Muscle of back (tissue), 13 donors: Measurements from ENCODE around the gene RAB5IF. TPM values are rescaled to one million over a fixed set of nuclear protein-coding genes. Genes with fewer than 3 reads are reported as not detected.
"Not testable (repeated sequence)": the region's sequence is repeated elsewhere in the genome, so short reads cannot be mapped to it uniquely, and the experiment has no call there.

Experiments
- DNase-seq, 3 donors: peaks; one replicate each; pipeline versions ENCODE4 v3.0.0 to v3.0.0-alpha.2; 2013
- long read RNA-seq, 9 donors: transcript quantifications; one replicate each; lab custom pipeline, GENCODE V29; 2026
- polyA plus RNA-seq, 10 donors: library from polyadenylated mRNA; unstranded; fragments of 120-200 nt; gene quantifications; one replicate each; pipeline ENCODE4 v1.2.1, GENCODE V29; 2013; ENCODE audit not compliant: insufficient read length in 10 of 10

The RAB5IF gene
- polyA plus RNA-seq: 10 to 100 TPM; 33.3 to 46.9 (median 42.2) TPM
- long read RNA-seq, donor 1, transcript RAB5IF-202 (4 exons, 1,114 nt): major isoform, 33 of 36 reads
- long read RNA-seq, donor 1, partial matches to known transcripts: 0 of 36 reads
- long read RNA-seq, donor 1, other reads (novel, unspliced or antisense): 0 of 36 reads
- long read RNA-seq, donor 2, transcript RAB5IF-202 (4 exons, 1,114 nt): major isoform, 23 of 24 reads
- long read RNA-seq, donor 2, partial matches to known transcripts: 0 of 24 reads
- long read RNA-seq, donor 2, other reads (novel, unspliced or antisense): 0 of 24 reads
- long read RNA-seq, donor 3: 0 reads
- long read RNA-seq, donor 4, transcript RAB5IF-202 (4 exons, 1,114 nt): major isoform, 12 of 22 reads
- long read RNA-seq, donor 4, partial matches to known transcripts: 8 of 22 reads
- long read RNA-seq, donor 4, other reads (novel, unspliced or antisense): 0 of 22 reads
- long read RNA-seq, donor 5, transcript RAB5IF-202 (4 exons, 1,114 nt): major isoform, 30 of 38 reads
- long read RNA-seq, donor 5, partial matches to known transcripts: 0 of 38 reads
- long read RNA-seq, donor 5, other reads (novel, unspliced or antisense): 0 of 38 reads
- long read RNA-seq, donor 6, transcript RAB5IF-202 (4 exons, 1,114 nt): major isoform, 47 of 61 reads
- long read RNA-seq, donor 6, partial matches to known transcripts: 7 of 61 reads
- long read RNA-seq, donor 6, other reads (novel, unspliced or antisense): 0 of 61 reads
- long read RNA-seq, donor 7, transcript RAB5IF-202 (4 exons, 1,114 nt): major isoform, 25 of 26 reads
- long read RNA-seq, donor 7, partial matches to known transcripts: 0 of 26 reads
- long read RNA-seq, donor 7, other reads (novel, unspliced or antisense): 0 of 26 reads
- long read RNA-seq, donor 8, transcript RAB5IF-202 (4 exons, 1,114 nt): major isoform, 21 of 21 reads
- long read RNA-seq, donor 8, partial matches to known transcripts: 0 of 21 reads
- long read RNA-seq, donor 8, other reads (novel, unspliced or antisense): 0 of 21 reads
- long read RNA-seq, donor 9, transcript RAB5IF-202 (4 exons, 1,114 nt): major isoform, 7 of 7 reads
- long read RNA-seq, donor 9, partial matches to known transcripts: 0 of 7 reads
- long read RNA-seq, donor 9, other reads (novel, unspliced or antisense): 0 of 7 reads

GRCh38 chr20:36605399-36606157 is at the start of gene RAB5IF:
Gene RAB5IF, plus strand, starts transcription at chr20:36605779. Its CDS starts 173 bp downstream, at chr20:36605952.
- DNase-seq: peak; percentile 98 to 100 (median 100)

- no peak for DNase-seq
Observed at GRCh38 chr20:36562724-36563123, 42.9 kb upstream of the RAB5IF start.

- no peak for DNase-seq
Observed at GRCh38 chr20:36563374-36563773, 42.2 kb upstream of the RAB5IF start.

GRCh38 chr20:36564078-36564725 is 41.4 kb upstream of the RAB5IF start:
- DNase-seq: not testable (repeated sequence)

GRCh38 chr20:36564726-36565121 is 40.9 kb upstream of the RAB5IF start:
- DNase-seq: not testable (repeated sequence)

- DNase-seq: no peak
Observed at GRCh38 chr20:36565520-36565919, 40.1 kb upstream of the RAB5IF start.

- no peak for DNase-seq
Observed at GRCh38 chr20:36569847-36570429, 35.6 kb upstream of the RAB5IF start.

- no peak for DNase-seq
Observed at GRCh38 chr20:36571564-36572504, 33.7 kb upstream of the RAB5IF start.

GRCh38 chr20:36572701-36573102 is 32.9 kb upstream of the RAB5IF start:
- peak in 1 of 3 donors; percentile 34 for DNase-seq

- peak; percentile 90 to 91 (median 91) for DNase-seq
Observed at GRCh38 chr20:36573103-36573797, 32.3 kb upstream of the RAB5IF start, which contains the start of gene TGIF2. Gene TGIF2, plus strand, starts transcription at chr20:36573597. Its CDS starts 5,178 bp downstream, at chr20:36578775.

- DNase-seq: peak in 2 of 3 donors; percentile 42 to 78
Observed at GRCh38 chr20:36573798-36574365, 31.7 kb upstream of the RAB5IF start.

GRCh38 chr20:36574366-36575135 is 31.0 kb upstream of the RAB5IF start:
- peak in 2 of 3 donors; percentile 63 to 82 for DNase-seq

- no peak for DNase-seq
Observed at GRCh38 chr20:36576081-36576445, 29.5 kb upstream of the RAB5IF start.

GRCh38 chr20:36578356-36579041 is 27.1 kb upstream of the RAB5IF start:
- DNase-seq: no peak

- no peak for DNase-seq
Observed at GRCh38 chr20:36579996-36580545, 25.5 kb upstream of the RAB5IF start.

GRCh38 chr20:36582322-36582721 is 23.3 kb upstream of the RAB5IF start:
- no peak for DNase-seq
